Stomach smooth muscle (tissue), 2 donors: ENCODE results near the gene CXCL8.

Source experiments
- H3K27ac ChIP-seq: one replicate; pipeline ENCODE4 v1.7.0; 2013; ENCODE audit warnings: mild to moderate bottlenecking, low read length, inconsistent platforms
- H3K27me3 ChIP-seq, 2 donors: one replicate each; pipeline ENCODE4 v1.7.0; 2013; ENCODE audit warnings: low read length in 2 of 2; ENCODE audit not compliant: insufficient read depth in 2 of 2, control insufficient read depth in 1 of 2
- H3K36me3 ChIP-seq, 2 donors: one replicate each; pipeline ENCODE4 v1.7.0; 2013; ENCODE audit warnings: low read length in 2 of 2; ENCODE audit not compliant: control insufficient read depth in 2 of 2, insufficient read depth in 2 of 2
- H3K4me1 ChIP-seq: one replicate; pipeline ENCODE4 v1.7.0; 2013; ENCODE audit warnings: low read length; ENCODE audit not compliant: control insufficient read depth, insufficient read depth
- H3K4me3 ChIP-seq, 2 donors: one replicate each; pipeline ENCODE4 v1.7.0; 2013; ENCODE audit warnings: low read length in 2 of 2
- H3K9ac ChIP-seq, 2 donors: one replicate each; pipeline ENCODE4 v1.7.0; 2013; ENCODE audit warnings: low read length in 2 of 2, mild to moderate bottlenecking in 1 of 2
- H3K9me3 ChIP-seq, 2 donors: one replicate each; pipeline ENCODE4 v1.7.0; 2013; ENCODE audit warnings: low read length in 2 of 2; ENCODE audit not compliant: control insufficient read depth in 2 of 2
- donor health status: healthy.
- donor health status: Pancreatic carcinoma.

Gene CXCL8

GRCh38 chr4:73743795-73744194 is 3.4 kb downstream of the CXCL8 start:
- Histone ChIP-seq H3K36me3 (no peaks in the 10 kb centered on the region), H3K9ac (no peak overlapping the region), H3K4me1 (no peaks in the 10 kb centered on the region), H3K27me3 (no peaks in the 10 kb centered on the region), H3K27ac (no peak overlapping the region), H3K4me3 (no peak overlapping the region), H3K9me3 (no peaks in the 10 kb centered on the region)

- H3K9me3 ChIP-seq: no peaks in the 10 kb centered on the region
Measured at GRCh38 chr4:73744203-73744602, 3.8 kb downstream of the CXCL8 start.

GRCh38 chr4:73750730-73751129 is 10.4 kb downstream of the CXCL8 start:
- Histone ChIP-seq H3K27me3 (no peaks in the 10 kb centered on the region), H3K27ac (no peak overlapping the region), H3K9ac (no peak overlapping the region), H3K36me3 (no peaks in the 10 kb centered on the region), H3K4me1 (no peaks in the 10 kb centered on the region), H3K9me3 (no peaks in the 10 kb centered on the region), H3K4me3 (no peak overlapping the region)

More at GRCh38 chr4:73744203-73744602, 3.8 kb downstream of the CXCL8 start:
- Histone ChIP-seq H3K36me3 (no peaks in the 10 kb centered on the region), H3K4me1 (no peaks in the 10 kb centered on the region), H3K4me3 (no peak overlapping the region), H3K27ac (no peak overlapping the region), H3K27me3 (no peaks in the 10 kb centered on the region), H3K9ac (no peak overlapping the region)

- no peak overlapping the region for H3K27ac ChIP-seq
- H3K36me3 ChIP-seq: no peaks in the 10 kb centered on the region
- no peaks in the 10 kb centered on the region for H3K4me1 ChIP-seq
- no peaks in the 10 kb centered on the region for H3K27me3 ChIP-seq
- no peak overlapping the region for H3K9ac ChIP-seq
- no peaks in the 10 kb centered on the region for H3K9me3 ChIP-seq
- H3K4me3 ChIP-seq: no peak overlapping the region
Measured at GRCh38 chr4:73751166-73751565, 10.8 kb downstream of the CXCL8 start.

- H3K9me3 ChIP-seq: no peaks in the 10 kb centered on the region
- no peaks in the 10 kb centered on the region for H3K36me3 ChIP-seq
- no peak overlapping the region for H3K9ac ChIP-seq
- H3K27me3 ChIP-seq: no peaks in the 10 kb centered on the region
- no peak overlapping the region for H3K27ac ChIP-seq
- H3K4me1 ChIP-seq: no peaks in the 10 kb centered on the region
- H3K4me3 ChIP-seq: no peak overlapping the region
Measured at GRCh38 chr4:73751830-73752229, 11.5 kb downstream of the CXCL8 start.

GRCh38 chr4:73752424-73752823 is 12.1 kb downstream of the CXCL8 start:
- Histone ChIP-seq H3K27ac (no peak overlapping the region), H3K9me3 (no peaks in the 10 kb centered on the region), H3K4me3 (no peak overlapping the region)

GRCh38 chr4:73753215-73753614 is 12.8 kb downstream of the CXCL8 start:
- Histone ChIP-seq H3K36me3 (no peaks in the 10 kb centered on the region), H3K9ac (no peak overlapping the region), H3K4me1 (no peaks in the 10 kb centered on the region), H3K9me3 (no peaks in the 10 kb centered on the region), H3K4me3 (no peak overlapping the region), H3K27me3 (no peaks in the 10 kb centered on the region), H3K27ac (no peak overlapping the region)

More at GRCh38 chr4:73752424-73752823, 12.1 kb downstream of the CXCL8 start:
- Histone ChIP-seq H3K4me1 (no peaks in the 10 kb centered on the region), H3K27me3 (no peaks in the 10 kb centered on the region), H3K36me3 (no peaks in the 10 kb centered on the region), H3K9ac (no peak overlapping the region)

- H3K4me1 ChIP-seq: no peaks in the 10 kb centered on the region
- H3K27ac ChIP-seq: no peak overlapping the region
- no peaks in the 10 kb centered on the region for H3K36me3 ChIP-seq
- no peaks in the 10 kb centered on the region for H3K27me3 ChIP-seq
- H3K9ac ChIP-seq: no peak overlapping the region
- H3K9me3 ChIP-seq: no peaks in the 10 kb centered on the region
- H3K4me3 ChIP-seq: no peak overlapping the region
Measured at GRCh38 chr4:73754934-73755333, 14.6 kb downstream of the CXCL8 start.

- H3K9me3 ChIP-seq: no peaks in the 10 kb centered on the region
- H3K27ac ChIP-seq: no peak overlapping the region
- H3K27me3 ChIP-seq: no peaks in the 10 kb centered on the region
- H3K4me1 ChIP-seq: no peaks in the 10 kb centered on the region
- no peak overlapping the region for H3K4me3 ChIP-seq
- no peaks in the 10 kb centered on the region for H3K36me3 ChIP-seq
- no peak overlapping the region for H3K9ac ChIP-seq
Measured at GRCh38 chr4:73759357-73759756, 19.0 kb downstream of the CXCL8 start.

GRCh38 chr4:73761856-73762255 is 21.5 kb downstream of the CXCL8 start:
- Histone ChIP-seq H3K36me3 (no peaks in the 10 kb centered on the region), H3K4me1 (no peaks in the 10 kb centered on the region), H3K4me3 (no peak overlapping the region), H3K9ac (no peak overlapping the region), H3K27me3 (no peaks in the 10 kb centered on the region), H3K9me3 (no peaks in the 10 kb centered on the region), H3K27ac (no peak overlapping the region)

- Histone ChIP-seq H3K4me1 (no peaks in the 10 kb centered on the region), H3K9ac (no peak overlapping the region), H3K27me3 (no peaks in the 10 kb centered on the region), H3K36me3 (no peaks in the 10 kb centered on the region), H3K27ac (no peak overlapping the region), H3K4me3 (no peak overlapping the region), H3K9me3 (no peaks in the 10 kb centered on the region)
Measured at GRCh38 chr4:73762409-73762808, 22.0 kb downstream of the CXCL8 start.
